ENCODE measurements around the gene OR6C3.

- TF ChIP-seq CTCF (IDR thresholded peaks at IDR 0.05; ENCODE audit: low read depth, low read length) (no peak), EZH2phosphoT487 (IDR thresholded peaks at IDR 0.05; ENCODE audit: low read depth) (no peak)
Measured at GRCh38 chr12:55280991-55281390, 49.6 kb upstream of the OR6C3 start.
